Body of pancreas (tissue), 4 donors: Measurements from ENCODE around the gene CD52. TPM values are rescaled to one million over a fixed set of nuclear protein-coding genes. Genes with fewer than 3 reads are reported as not detected.

Source experiments
- ATAC-seq: fragments of 150-250 bp; one replicate; pipeline ENCODE4 v1.9.1; 2016
- DNase-seq, 4 donors: peaks; one replicate each; pipeline ENCODE4 v3.0.0-alpha.2; 2019
- H3K27ac ChIP-seq, 4 donors: fragments of 200-600 bp; sonication (generic); 1 replicate in 3 of 4; 2 replicates in 1 of 4; pipeline versions ENCODE4 v1.5.1 to v1.6.1; 2016 to 2019; ENCODE audit warnings: mild to moderate bottlenecking in 1 of 4, mixed read lengths in 1 of 4, moderate library complexity in 1 of 4
- H3K27me3 ChIP-seq, 2 donors: fragments of 200-600 bp; sonication (generic); one replicate each; pipeline ENCODE4 v1.6.0; 2016; ENCODE audit warnings: mild to moderate bottlenecking in 1 of 2
- H3K36me3 ChIP-seq, 2 donors: fragments of 200-600 bp; sonication (generic); replicated peaks in 1 of 2; 2 replicates each; pipeline ENCODE4 v1.5.1; 2016; ENCODE audit warnings: low read depth in 2 of 2; ENCODE audit not compliant: insufficient read depth in 1 of 2
- H3K4me1 ChIP-seq: fragments of 200-600 bp; sonication (generic); one replicate; pipeline ENCODE4 v1.6.0; 2016
- H3K4me3 ChIP-seq, 2 donors: fragments of 200-600 bp; sonication (generic); 1 replicate in 1 of 2; 2 replicates in 1 of 2; pipeline ENCODE4 v1.5.1; 2016 to 2019
- H3K9me3 ChIP-seq, 3 donors: fragments of 200-600 bp; sonication (generic); 1 replicate in 2 of 3; 2 replicates in 1 of 3; pipeline ENCODE4 v1.5.1; 2016
- POLR2A ChIP-seq, 3 donors: fragments of 450-650 bp; IDR thresholded peaks; one replicate each; pipeline ENCODE4 v1.6.1; 2016; ENCODE audit warnings: antibody characterized with exemption in 3 of 3, mild to moderate bottlenecking in 2 of 3
- WGBS, 2 donors: methylation state at CpG; one replicate each; pipeline ENCODE4 v1.1.5; 2017; 5-methylcytosine and 5-hydroxymethylcytosine counted together
- intact Hi-C: fragments of 100-400 bp; cut with DNase I; formaldehyde crosslinking; loops from one replicate; pipeline ENCODE4 v1.15.1; 2023
- total RNA-seq, 2 donors: library from RNA; depleted of rRNA; stranded (reverse); fragments of >200 nt; gene quantifications; one replicate each; pipeline ENCODE4 v1.1.0, GENCODE V29; 2016
- TF ChIP-seq, protein P1 (sequence below), 7 experiments: fragments of 450-650 bp in 4 of 7; fragments of 200-600 bp in 3 of 7; sonication (generic) in 3 of 7; IDR thresholded peaks; one replicate each; pipeline ENCODE4 v1.5.1; 2016 to 2019; ENCODE audit warnings: antibody characterized with exemption in 7 of 7

Gene CD52
- total RNA-seq, 2 donors from 2014 or later = not detected

DNA sequence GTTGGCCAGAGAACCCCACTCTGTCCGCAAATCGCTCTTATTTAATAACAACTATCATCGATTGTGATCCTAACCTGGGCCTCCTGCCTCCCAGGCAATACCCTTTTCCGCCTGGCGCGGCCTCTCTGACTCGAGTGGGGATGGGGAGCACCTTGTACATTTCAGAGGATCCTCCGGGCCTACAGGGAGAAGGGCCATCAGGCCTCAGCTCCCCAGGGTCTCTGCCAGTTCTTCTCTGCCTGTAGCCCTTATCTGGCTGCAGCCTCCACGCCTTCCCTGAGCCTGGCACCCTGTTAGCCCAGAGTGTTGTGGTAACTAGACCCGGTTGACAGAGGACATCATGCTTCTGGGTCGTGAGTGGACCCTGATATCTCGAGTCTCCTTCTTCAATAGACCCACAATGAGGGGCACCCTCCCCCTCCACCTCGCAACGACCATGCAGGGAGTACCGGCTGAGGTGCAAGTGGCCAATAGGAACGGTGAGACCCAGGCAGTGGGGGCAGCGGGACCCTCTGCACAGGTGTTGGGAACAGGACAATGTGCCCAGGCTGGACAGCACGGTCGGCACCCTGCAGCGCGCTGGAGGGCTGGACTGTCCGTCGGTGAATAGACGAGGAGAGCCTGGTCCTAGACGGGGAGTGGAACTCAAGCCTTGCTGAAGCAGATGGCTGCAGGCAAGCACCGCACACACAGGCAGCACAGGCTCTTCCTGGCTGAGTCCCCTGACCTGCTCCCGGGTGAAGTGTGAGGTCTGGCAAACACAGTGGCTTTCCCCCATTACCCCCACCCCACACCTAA is 43.2 kb downstream of the CD52 start:
- ATAC-seq = no peak
- H3K27me3 ChIP-seq = peaks cover 6 to 17% of the 10 kb centered on the region in 2 donors
- no peak for DNase-seq
- WGBS, 2 donors = 50 to 54% methylated on average over 19 to 26 of the region's 27 CpGs
- TF ChIP-seq, protein P1, sequence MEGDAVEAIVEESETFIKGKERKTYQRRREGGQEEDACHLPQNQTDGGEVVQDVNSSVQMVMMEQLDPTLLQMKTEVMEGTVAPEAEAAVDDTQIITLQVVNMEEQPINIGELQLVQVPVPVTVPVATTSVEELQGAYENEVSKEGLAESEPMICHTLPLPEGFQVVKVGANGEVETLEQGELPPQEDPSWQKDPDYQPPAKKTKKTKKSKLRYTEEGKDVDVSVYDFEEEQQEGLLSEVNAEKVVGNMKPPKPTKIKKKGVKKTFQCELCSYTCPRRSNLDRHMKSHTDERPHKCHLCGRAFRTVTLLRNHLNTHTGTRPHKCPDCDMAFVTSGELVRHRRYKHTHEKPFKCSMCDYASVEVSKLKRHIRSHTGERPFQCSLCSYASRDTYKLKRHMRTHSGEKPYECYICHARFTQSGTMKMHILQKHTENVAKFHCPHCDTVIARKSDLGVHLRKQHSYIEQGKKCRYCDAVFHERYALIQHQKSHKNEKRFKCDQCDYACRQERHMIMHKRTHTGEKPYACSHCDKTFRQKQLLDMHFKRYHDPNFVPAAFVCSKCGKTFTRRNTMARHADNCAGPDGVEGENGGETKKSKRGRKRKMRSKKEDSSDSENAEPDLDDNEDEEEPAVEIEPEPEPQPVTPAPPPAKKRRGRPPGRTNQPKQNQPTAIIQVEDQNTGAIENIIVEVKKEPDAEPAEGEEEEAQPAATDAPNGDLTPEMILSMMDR (IDR thresholded peaks at IDR 0.05) = no peak
- TF ChIP-seq POLR2A (IDR thresholded peaks at IDR 0.05) = no peak
- H3K9me3 ChIP-seq = no peaks in the 10 kb centered on the region
- intact Hi-C loops = no loop called here
- no peak overlapping the region for H3K4me3 ChIP-seq
- H3K4me1 ChIP-seq = peaks cover 17% of the 10 kb centered on the region
- no peak overlapping the region for H3K27ac ChIP-seq
- H3K36me3 ChIP-seq = no peaks in the 10 kb centered on the region

DNA sequence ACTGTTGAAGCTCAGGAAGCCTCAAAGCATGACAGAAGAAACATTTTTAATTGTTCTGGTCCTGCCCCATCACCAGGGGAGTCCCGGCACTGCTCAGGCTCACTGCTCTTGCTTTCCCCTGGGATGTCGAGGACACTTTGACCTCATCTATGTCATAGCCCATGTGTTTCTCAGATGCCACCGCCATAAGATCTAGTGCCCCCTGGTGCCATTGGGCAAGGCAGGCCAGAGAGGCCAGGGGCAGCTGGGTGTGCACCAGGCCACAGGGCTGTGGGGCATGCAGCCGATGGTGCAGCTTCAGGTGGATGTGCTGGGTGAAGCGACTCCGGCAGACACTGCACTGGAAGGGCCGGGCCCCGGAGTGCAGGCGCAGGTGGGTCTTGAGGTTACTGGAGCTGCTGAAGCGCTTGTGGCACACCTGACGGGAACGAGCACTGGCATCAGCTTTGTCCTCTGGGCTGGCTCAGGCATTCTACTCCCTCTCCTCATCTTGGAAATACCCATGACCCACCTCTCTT is 43.9 kb downstream of the CD52 start:
- DNase-seq (no peak), ATAC-seq (no peak)
- no peak overlapping the region for H3K27ac ChIP-seq
- H3K4me1 ChIP-seq = peaks cover 17% of the 10 kb centered on the region
- no peak overlapping the region for H3K4me3 ChIP-seq
- no peaks in the 10 kb centered on the region for H3K36me3 ChIP-seq
- intact Hi-C loops = no loop called here
- peaks cover 6 to 17% of the 10 kb centered on the region in 2 donors for H3K27me3 ChIP-seq
- TF ChIP-seq, protein P1 (IDR thresholded peaks at IDR 0.05) = no peak
- no peak for TF ChIP-seq POLR2A (IDR thresholded peaks at IDR 0.05)
- 82 to 86% methylated on average over 4 to 12 of the region's 12 CpGs for WGBS, 2 donors
- H3K9me3 ChIP-seq = no peaks in the 10 kb centered on the region

DNA sequence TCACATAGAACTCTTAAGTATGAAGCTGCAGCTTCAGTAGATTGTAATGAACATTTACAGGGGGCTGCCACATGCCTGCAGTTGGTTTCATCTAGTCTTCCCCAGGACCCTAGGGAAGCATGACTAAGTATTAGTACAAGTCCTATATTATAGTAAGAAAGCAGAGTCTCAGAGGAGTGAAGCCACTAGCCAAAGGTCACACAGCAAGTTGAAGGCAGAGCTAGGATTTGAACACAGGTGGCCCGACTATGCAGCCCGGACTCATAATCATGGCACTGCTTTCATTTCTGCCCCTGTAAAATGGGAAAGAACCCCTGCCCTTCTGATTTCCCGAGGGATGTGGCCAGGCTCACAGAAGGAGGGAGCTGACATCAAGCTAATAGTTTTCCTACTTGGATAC is 44.6 kb downstream of the CD52 start:
- no peak for DNase-seq
- Histone ChIP-seq H3K27ac (no peak overlapping the region), H3K9me3 (no peaks in the 10 kb centered on the region), H3K4me3 (no peak overlapping the region), H3K27me3 (peaks cover 6 to 17% of the 10 kb centered on the region in 2 donors), H3K4me1 (peaks cover 17% of the 10 kb centered on the region), H3K36me3 (no peaks in the 10 kb centered on the region)
- TF ChIP-seq, protein P1 (IDR thresholded peaks at IDR 0.05) = no peak
- no peak for TF ChIP-seq POLR2A (IDR thresholded peaks at IDR 0.05)
- intact Hi-C loops = no loop called here
- WGBS, 2 donors = 77 to 79% methylated on average over 3 of the region's 3 CpGs
- no peak for ATAC-seq

DNA sequence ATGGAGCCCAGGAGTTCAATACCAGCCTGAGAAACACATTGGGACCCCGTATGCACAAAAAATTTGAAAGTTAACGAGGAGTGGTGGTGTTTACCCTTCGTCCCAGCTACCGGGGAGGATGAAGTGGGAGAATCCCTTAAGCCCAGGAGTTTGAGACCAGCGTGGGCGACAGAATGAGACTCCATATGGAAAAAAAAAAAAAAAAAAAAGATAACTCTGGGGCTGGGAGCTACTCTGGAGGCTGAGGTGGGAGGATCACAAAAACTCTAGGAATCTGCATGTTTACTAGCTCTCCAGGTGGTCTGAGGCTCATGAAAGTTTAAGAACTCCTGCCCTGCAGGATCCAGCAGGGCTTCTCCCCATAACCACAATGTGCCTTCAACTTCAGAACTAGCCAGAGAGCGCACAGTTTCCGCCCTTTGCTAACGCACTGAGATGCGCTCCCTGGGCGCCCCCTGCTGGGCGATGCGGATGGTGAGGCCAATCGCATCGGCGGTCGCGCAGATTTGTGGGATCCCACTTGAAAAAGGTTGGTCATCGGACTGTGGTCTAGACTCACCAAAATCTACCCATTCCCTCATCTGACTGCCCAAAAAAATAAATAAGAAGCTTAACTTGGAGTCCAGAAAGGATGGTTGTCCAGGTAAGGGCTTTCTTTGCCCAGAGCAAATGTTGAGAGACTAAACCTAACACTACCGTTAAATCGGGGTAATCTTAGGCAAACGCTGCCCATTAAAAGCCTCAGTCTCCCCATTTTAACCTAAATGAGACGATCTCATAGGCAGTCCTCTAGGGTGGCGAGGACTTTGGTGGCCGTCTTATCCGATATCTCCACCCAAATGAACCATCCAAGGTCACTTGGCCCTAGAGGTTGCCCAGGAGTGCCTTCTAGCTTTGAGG is 46.0 kb downstream of the CD52 start:
- H3K27me3 ChIP-seq = peaks cover 6 to 17% of the 10 kb centered on the region in 2 donors
- intact Hi-C loops = no loop called here
- no peaks in the 10 kb centered on the region for H3K9me3 ChIP-seq
- no peak overlapping the region for H3K4me3 ChIP-seq
- ATAC-seq = peak; percentile 75
- TF ChIP-seq, protein P1 (IDR thresholded peaks at IDR 0.05) = peak; percentile 76 to 93 (median 83)
- TF ChIP-seq POLR2A (IDR thresholded peaks at IDR 0.05) = no peak
- H3K4me1 ChIP-seq = peaks cover 17% of the 10 kb centered on the region
- 26 to 44% methylated on average over 14 to 26 of the region's 26 CpGs for WGBS, 2 donors
- H3K36me3 ChIP-seq = no peaks in the 10 kb centered on the region
- no peak overlapping the region for H3K27ac ChIP-seq
- peak; percentile 73 to 83 (median 82) for DNase-seq
